Measurements from ENCODE around the gene DNTT. TPM values are rescaled to one million over a fixed set of nuclear protein-coding genes. Genes with fewer than 3 reads are reported as not detected.

The DNTT gene
- total and polyA plus RNA-seq, 9 of the 15 experiments (the other 6 are each of a cell fraction or from before 2014, with no cell fraction given) = not detected

DNA sequence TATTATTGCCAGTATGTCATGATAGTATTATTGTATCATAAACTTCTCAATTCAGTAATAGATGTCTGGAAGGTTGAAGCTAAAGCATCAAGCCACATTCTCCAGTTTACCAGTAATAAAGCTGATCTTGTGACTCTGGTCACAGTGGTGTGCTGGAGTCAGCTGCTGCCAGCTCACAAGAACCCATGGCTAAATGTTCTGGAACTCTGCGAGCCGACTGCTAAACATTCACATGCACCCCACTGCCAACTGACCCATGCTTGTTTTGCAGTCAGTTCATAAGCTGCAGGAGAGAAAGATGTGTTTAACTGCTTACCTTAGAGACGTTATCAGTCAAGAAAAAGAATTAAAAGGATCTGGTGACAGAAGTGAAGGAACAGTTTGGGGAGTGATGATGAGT lies 5.9 kb upstream of the DNTT start:
- H3K9ac ChIP-seq (ENCODE audit: insufficient read depth in 1 of 2, low read depth in 2 of 2, low read length in 2 of 2) = no peak overlapping the region
- H3K9me3 ChIP-seq (replicated peaks; ENCODE audit: control insufficient read depth, insufficient read depth, low read depth, low read length) = no peaks in the 10 kb centered on the region
- no peak overlapping the region for H3K27ac ChIP-seq (ENCODE audit: extremely low read depth, low read depth, low read length)
- FAIRE-seq (no peak), ATAC-seq (no peak), DNase-seq (ENCODE audit: extremely low read depth in 1 of 4, low spot score in 3 of 4) (no peak)
- intact Hi-C loops (cut with micrococcal nuclease) (no loop called here), in situ Hi-C loops (cut with MboI) (loop anchor here (10.0 kb wide), 1 partner anchor 284 kb away; no protein-coding TSS in a partner anchor)
- H2AFZ ChIP-seq (ENCODE audit: low read depth, low read length) = no peak overlapping the region
- H3K36me3 ChIP-seq (ENCODE audit: control insufficient read depth, insufficient read depth, low read length) = no peaks in the 10 kb centered on the region
- BruUV-seq (replicated peaks) = no TSS peak
- H4K20me1 ChIP-seq (replicated peaks; ENCODE audit: control insufficient read depth, insufficient read depth, low read length) = no peaks in the 10 kb centered on the region; the same call in 1 of the 2 replicates
- H3K4me1 ChIP-seq (replicated peaks in 1 of 2; ENCODE audit: control insufficient read depth in 2 of 2, insufficient read depth in 2 of 2, low read length in 2 of 2) = no peaks in the 10 kb centered on the region
- TF ChIP-seq LCOR (CRISPR knock-in tag; IDR thresholded peaks at IDR 0.05) = no peak
- no peak for TF ChIP-seq ARID4B (CRISPR knock-in tag; IDR thresholded peaks at IDR 0.05)
- TF ChIP-seq ZBTB1 (CRISPR knock-in tag; IDR thresholded peaks at IDR 0.05; ENCODE audit: borderline replicate concordance, low read depth) = no peak
- TF ChIP-seq, protein P1, sequence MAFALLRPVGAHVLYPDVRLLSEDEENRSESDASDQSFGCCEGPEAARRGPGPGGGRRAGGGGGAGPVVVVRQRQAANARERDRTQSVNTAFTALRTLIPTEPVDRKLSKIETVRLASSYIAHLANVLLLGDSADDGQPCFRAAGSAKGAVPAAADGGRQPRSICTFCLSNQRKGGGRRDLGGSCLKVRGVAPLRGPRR (CRISPR knock-in tag; IDR thresholded peaks at IDR 0.05) = no peak
- TF ChIP-seq ZNF217 (CRISPR knock-in tag; IDR thresholded peaks at IDR 0.05) = no peak
- TF ChIP-seq PCBP1 (IDR thresholded peaks at IDR 0.05; ENCODE audit: low read depth, low read length, poor library complexity, severe bottlenecking) = no peak
- TF ChIP-seq, protein P2, sequence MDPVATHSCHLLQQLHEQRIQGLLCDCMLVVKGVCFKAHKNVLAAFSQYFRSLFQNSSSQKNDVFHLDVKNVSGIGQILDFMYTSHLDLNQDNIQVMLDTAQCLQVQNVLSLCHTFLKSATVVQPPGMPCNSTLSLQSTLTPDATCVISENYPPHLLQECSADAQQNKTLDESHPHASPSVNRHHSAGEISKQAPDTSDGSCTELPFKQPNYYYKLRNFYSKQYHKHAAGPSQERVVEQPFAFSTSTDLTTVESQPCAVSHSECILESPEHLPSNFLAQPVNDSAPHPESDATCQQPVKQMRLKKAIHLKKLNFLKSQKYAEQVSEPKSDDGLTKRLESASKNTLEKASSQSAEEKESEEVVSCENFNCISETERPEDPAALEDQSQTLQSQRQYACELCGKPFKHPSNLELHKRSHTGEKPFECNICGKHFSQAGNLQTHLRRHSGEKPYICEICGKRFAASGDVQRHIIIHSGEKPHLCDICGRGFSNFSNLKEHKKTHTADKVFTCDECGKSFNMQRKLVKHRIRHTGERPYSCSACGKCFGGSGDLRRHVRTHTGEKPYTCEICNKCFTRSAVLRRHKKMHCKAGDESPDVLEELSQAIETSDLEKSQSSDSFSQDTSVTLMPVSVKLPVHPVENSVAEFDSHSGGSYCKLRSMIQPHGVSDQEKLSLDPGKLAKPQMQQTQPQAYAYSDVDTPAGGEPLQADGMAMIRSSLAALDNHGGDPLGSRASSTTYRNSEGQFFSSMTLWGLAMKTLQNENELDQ (CRISPR knock-in tag; IDR thresholded peaks at IDR 0.05; ENCODE audit: borderline replicate concordance) = no peak
- no peak for TF ChIP-seq MECOM (CRISPR knock-in tag; IDR thresholded peaks at IDR 0.05)
- TF ChIP-seq MIER1 (IDR thresholded peaks at IDR 0.05; ENCODE audit: low read depth) = no peak
- no peak for TF ChIP-seq PHTF2 (CRISPR knock-in tag; IDR thresholded peaks at IDR 0.05)
- TF ChIP-seq ZNF23 (CRISPR knock-in tag; IDR thresholded peaks at IDR 0.05) = no peak
- no peak for TF ChIP-seq FOXJ2 (tag; IDR thresholded peaks at IDR 0.05)
- no peaks in the 10 kb centered on the region for H3K79me2 ChIP-seq (ENCODE audit: control insufficient read depth, insufficient read depth, low read length)
- CTCF ChIA-PET (ENCODE audit: low intra/inter-chr PET ratio) = no interaction called here
- H3K9me1 ChIP-seq (ENCODE audit: control insufficient read depth, insufficient read depth, low read length) = no peaks in the 10 kb centered on the region
- POLR2A ChIA-PET = interaction anchor here (0.6 kb wide), 1 partner anchor 23 kb away, joined by 3 read pairs; no protein-coding TSS in a partner anchor
- no peak overlapping the region for H3K4me2 ChIP-seq (ENCODE audit: insufficient read depth, low read length)
- peaks cover 0 to 12% of the 10 kb centered on the region in 2 experiments; a peak in 3 of 5 replicates for H3K27me3 ChIP-seq (ENCODE audit: control insufficient read depth in 2 of 2, insufficient read depth in 2 of 2, low read length in 2 of 2)
- WGBS (ENCODE audit: insufficient coverage, low coverage, missing lambda C conversion rate) = 0% methylated on average over 3 of the region's 3 CpGs
- H3K4me3 ChIP-seq = no peak overlapping the region

Measured in K562 (cell line).